ENCODE data around the gene TMCO4.

Gene TMCO4

GRCh38 chr1:19775317-19775716 is 24.4 kb downstream of the TMCO4 start:
- no peak for DNase-seq

GRCh38 chr1:19774180-19774785 is 25.4 kb downstream of the TMCO4 start:
- no peak for DNase-seq

GRCh38 chr1:19773485-19773884 is 26.2 kb downstream of the TMCO4 start:
- no peak for DNase-seq

GRCh38 chr1:19772053-19772452 is 27.7 kb downstream of the TMCO4 start:
- no peak for DNase-seq

GRCh38 chr1:19771350-19771749 is 28.4 kb downstream of the TMCO4 start:
- no peak for DNase-seq

- no peak for DNase-seq
Measured at GRCh38 chr1:19770436-19771190, 29.1 kb downstream of the TMCO4 start.

- no peak for DNase-seq
Measured at GRCh38 chr1:19769211-19769932, 30.3 kb downstream of the TMCO4 start.

- no peak for DNase-seq
Measured at GRCh38 chr1:19768353-19769210, 31.1 kb downstream of the TMCO4 start.

GRCh38 chr1:19765623-19766022 is 34.1 kb downstream of the TMCO4 start:
- DNase-seq = peak; percentile 87

GRCh38 chr1:19764848-19765247 is 34.9 kb downstream of the TMCO4 start:
- DNase-seq = no peak

GRCh38 chr1:19762175-19762779 is 37.4 kb downstream of the TMCO4 start:
- no peak for DNase-seq

- no peak for DNase-seq
Measured at GRCh38 chr1:19759740-19760089, 40.0 kb downstream of the TMCO4 start.

GRCh38 chr1:19758227-19758830 is 41.4 kb downstream of the TMCO4 start:
- DNase-seq = peak; percentile 74

- DNase-seq = no peak
Measured at GRCh38 chr1:19757641-19758040, 42.1 kb downstream of the TMCO4 start.

GRCh38 chr1:19756480-19756879 is 43.2 kb downstream of the TMCO4 start:
- DNase-seq = no peak

GRCh38 chr1:19754482-19754881 is 45.2 kb downstream of the TMCO4 start:
- no peak for DNase-seq

GRCh38 chr1:19752083-19752696 is 47.5 kb downstream of the TMCO4 start:
- no peak for DNase-seq

- DNase-seq = no peak
Measured at GRCh38 chr1:19750882-19751276, 48.8 kb downstream of the TMCO4 start.

GRCh38 chr1:19750101-19750881 is 49.4 kb downstream of the TMCO4 start:
- DNase-seq = no peak

GRCh38 chr1:19749685-19750084 is 50.0 kb downstream of the TMCO4 start:
- no peak for DNase-seq

GRCh38 chr1:19747761-19748160 is 52.0 kb downstream of the TMCO4 start:
- no peak for DNase-seq

Data from kidney glomerular epithelial cell (primary cell).